ENCODE measurements around the gene THEM5. TPM values are rescaled to one million over a fixed set of nuclear protein-coding genes. Genes with fewer than 3 reads are reported as not detected.

The THEM5 gene
- total RNA-seq, 2 experiments from 2014 or later: not detected

- Mint-ChIP-seq H3K27ac (peak overlapping the region; percentile 26), H3K4me3 (no peak overlapping the region), H3K4me1 (ENCODE audit: low read depth) (peaks cover 51% of the 10 kb centered on the region), H3K36me3 (ENCODE audit: low read depth) (no peaks in the 10 kb centered on the region), H3K27me3 (no peaks in the 10 kb centered on the region), H3K9me3 (no peaks in the 10 kb centered on the region)
- ChIA-PET POLR2A (interaction anchor here (1.1 to 1.3 kb wide), 2 partner anchors 16 to 18 kb away, joined by 4 to 5 read pairs; no protein-coding TSS in a partner anchor), CTCF (interaction anchor here (1.3 to 4.5 kb wide), 4 partner anchors 10 to 227 kb away, joined by 4 to 29 read pairs (median 5); no protein-coding TSS in a partner anchor)
- intact Hi-C loops (cut with micrococcal nuclease): no loop called here
- no peak for DNase-seq
- TF ChIP-seq, protein P1, sequence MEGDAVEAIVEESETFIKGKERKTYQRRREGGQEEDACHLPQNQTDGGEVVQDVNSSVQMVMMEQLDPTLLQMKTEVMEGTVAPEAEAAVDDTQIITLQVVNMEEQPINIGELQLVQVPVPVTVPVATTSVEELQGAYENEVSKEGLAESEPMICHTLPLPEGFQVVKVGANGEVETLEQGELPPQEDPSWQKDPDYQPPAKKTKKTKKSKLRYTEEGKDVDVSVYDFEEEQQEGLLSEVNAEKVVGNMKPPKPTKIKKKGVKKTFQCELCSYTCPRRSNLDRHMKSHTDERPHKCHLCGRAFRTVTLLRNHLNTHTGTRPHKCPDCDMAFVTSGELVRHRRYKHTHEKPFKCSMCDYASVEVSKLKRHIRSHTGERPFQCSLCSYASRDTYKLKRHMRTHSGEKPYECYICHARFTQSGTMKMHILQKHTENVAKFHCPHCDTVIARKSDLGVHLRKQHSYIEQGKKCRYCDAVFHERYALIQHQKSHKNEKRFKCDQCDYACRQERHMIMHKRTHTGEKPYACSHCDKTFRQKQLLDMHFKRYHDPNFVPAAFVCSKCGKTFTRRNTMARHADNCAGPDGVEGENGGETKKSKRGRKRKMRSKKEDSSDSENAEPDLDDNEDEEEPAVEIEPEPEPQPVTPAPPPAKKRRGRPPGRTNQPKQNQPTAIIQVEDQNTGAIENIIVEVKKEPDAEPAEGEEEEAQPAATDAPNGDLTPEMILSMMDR (IDR thresholded peaks at IDR 0.05): no peak
- ATAC-seq: peak; percentile 25
Measured at GRCh38 chr1:151820940-151821339, 32.6 kb downstream of the THEM5 start.

DNA sequence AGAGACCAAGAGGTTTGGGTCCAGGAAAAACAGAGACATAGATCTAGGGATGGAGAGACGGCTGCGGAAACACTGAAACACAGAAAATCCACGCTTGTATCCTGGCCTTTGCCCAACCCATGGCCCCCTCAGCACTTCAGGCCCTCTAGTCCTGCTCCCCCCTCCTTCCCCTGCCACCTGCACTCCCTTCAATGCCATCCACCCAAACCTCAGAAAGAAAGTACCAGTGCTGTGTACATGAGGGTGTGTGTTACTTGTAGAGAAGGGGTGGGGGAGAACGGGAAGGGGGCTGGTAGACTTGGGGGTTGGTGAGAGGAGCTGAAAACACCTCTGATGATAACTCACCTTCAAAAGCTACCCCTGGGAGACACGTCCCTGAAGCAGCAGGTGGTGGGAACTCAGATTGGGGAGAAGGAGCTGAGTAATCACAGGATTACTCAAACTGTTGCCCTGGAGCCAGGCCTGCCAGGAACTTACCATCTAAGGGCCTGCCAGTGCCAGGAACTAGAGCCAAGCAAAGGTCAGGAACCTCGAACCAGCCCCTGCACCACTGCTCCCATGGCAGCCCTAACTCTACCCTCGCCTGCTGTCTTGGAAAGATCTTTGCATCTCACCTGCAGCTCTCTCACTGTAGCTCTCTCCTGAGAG lies 33.4 kb downstream of the THEM5 start:
- intact Hi-C loops (cut with micrococcal nuclease): no loop called here
- TF ChIP-seq, protein P1 (IDR thresholded peaks at IDR 0.05): no peak
- Mint-ChIP-seq H3K4me1 (ENCODE audit: low read depth) (peaks cover 54% of the 10 kb centered on the region), H3K9me3 (no peaks in the 10 kb centered on the region), H3K36me3 (ENCODE audit: low read depth) (no peaks in the 10 kb centered on the region), H3K27me3 (no peaks in the 10 kb centered on the region), H3K4me3 (no peak overlapping the region), H3K27ac (peak overlapping the region; percentile 26)
- POLR2A ChIA-PET: interaction anchor here (0.6 to 1.3 kb wide), 3 partner anchors 17 to 57 kb away, joined by 3 to 5 read pairs (median 4); no protein-coding TSS in a partner anchor
- peak; percentile 19 for ATAC-seq
- CTCF ChIA-PET: interaction anchor here (0.6 to 1.7 kb wide), 5 partner anchors 9 to 226 kb away, joined by 3 to 6 read pairs (median 4); no protein-coding TSS in a partner anchor
- peak; percentile 34 for DNase-seq

GRCh38 chr1:151819227-151819835 lies 34.2 kb downstream of the THEM5 start:
- no peak overlapping the region for H3K4me3 Mint-ChIP-seq
- peak overlapping the region; percentile 21 for H3K27ac Mint-ChIP-seq
- H3K27me3 Mint-ChIP-seq: no peaks in the 10 kb centered on the region
- intact Hi-C loops (cut with micrococcal nuclease): no loop called here
- ChIA-PET POLR2A (no interaction called here), CTCF (no interaction called here)
- TF ChIP-seq, protein P1 (IDR thresholded peaks at IDR 0.05): no peak
- ATAC-seq (no peak), DNase-seq (no peak)
- no peaks in the 10 kb centered on the region for H3K9me3 Mint-ChIP-seq
- no peaks in the 10 kb centered on the region for H3K36me3 Mint-ChIP-seq (ENCODE audit: low read depth)
- H3K4me1 Mint-ChIP-seq (ENCODE audit: low read depth): peaks cover 55% of the 10 kb centered on the region

- Mint-ChIP-seq H3K27me3 (no peaks in the 10 kb centered on the region), H3K9me3 (no peaks in the 10 kb centered on the region), H3K36me3 (ENCODE audit: low read depth) (no peaks in the 10 kb centered on the region), H3K27ac (no peak overlapping the region), H3K4me1 (ENCODE audit: low read depth) (peaks cover 49% of the 10 kb centered on the region), H3K4me3 (no peak overlapping the region)
- no peak for ATAC-seq
- TF ChIP-seq, protein P1 (IDR thresholded peaks at IDR 0.05): no peak
- CTCF ChIA-PET: interaction anchor here (1.0 to 1.5 kb wide), 4 partner anchors 10 to 223 kb away, joined by 3 to 6 read pairs (median 3); no protein-coding TSS in a partner anchor
- POLR2A ChIA-PET: interaction anchor here (1.3 to 1.5 kb wide), 2 partner anchors 9 to 54 kb away, joined by 3 to 5 read pairs; partner anchors contain the start of gene MRPL9
- intact Hi-C loops (cut with micrococcal nuclease): no loop called here
- DNase-seq: no peak
Measured at GRCh38 chr1:151817353-151817730, 36.2 kb downstream of the THEM5 start.

Data from activated CD8-positive, alpha-beta T cell treated with anti-CD3 and anti-CD28 coated beads for 36 hours (primary cell).